HG03342 (cell line): ENCODE measurements around the gene DCAF6.
"Not testable (repeated sequence)": the region's sequence is repeated elsewhere in the genome, so short reads cannot be mapped to it uniquely, and the experiment has no call there.

Experiments
- ATAC-seq: cut with Tn5 transposase; IDR thresholded peaks from one replicate; pipeline ENCODE4 v1.9.1; 2021; ENCODE audit warnings: mild to moderate bottlenecking, moderate library complexity; ENCODE audit not compliant: unreplicated experiment

DCAF6 gene

GRCh38 chr1:167936068-167936929, at the start of gene DCAF6:
DCAF6 (plus strand) TSS chr1:167936683; CDS start chr1:167936912, 229 bp downstream.
- peak; percentile 66 for ATAC-seq

GRCh38 chr1:167887187-167887586, 49.3 kb upstream of the DCAF6 start:
- not testable (repeated sequence) for ATAC-seq

- no peak for ATAC-seq
Measured at GRCh38 chr1:167890400-167890799, 46.1 kb upstream of the DCAF6 start.

GRCh38 chr1:167893798-167894197, 42.7 kb upstream of the DCAF6 start:
- no peak for ATAC-seq

- ATAC-seq = peak; percentile 16
Measured at GRCh38 chr1:167898578-167899222, 37.8 kb upstream of the DCAF6 start.

GRCh38 chr1:167899253-167899681, 37.2 kb upstream of the DCAF6 start:
- ATAC-seq = peak; percentile 80

GRCh38 chr1:167900907-167901306, 35.6 kb upstream of the DCAF6 start:
- ATAC-seq = no peak

GRCh38 chr1:167904652-167905130, 31.8 kb upstream of the DCAF6 start:
- no peak for ATAC-seq

- no peak for ATAC-seq
Measured at GRCh38 chr1:167905182-167905581, 31.3 kb upstream of the DCAF6 start.

GRCh38 chr1:167905671-167906070, 30.8 kb upstream of the DCAF6 start:
- ATAC-seq = no peak

- ATAC-seq = peak; percentile 58
Measured at GRCh38 chr1:167909691-167910180, 26.7 kb upstream of the DCAF6 start.

- ATAC-seq = no peak
Measured at GRCh38 chr1:167910530-167910929, 26.0 kb upstream of the DCAF6 start.

- no peak for ATAC-seq
Measured at GRCh38 chr1:167911413-167911812, 25.1 kb upstream of the DCAF6 start.

- ATAC-seq = no peak
Measured at GRCh38 chr1:167912294-167912693, 24.2 kb upstream of the DCAF6 start.

- no peak for ATAC-seq
Measured at GRCh38 chr1:167913895-167914496, 22.5 kb upstream of the DCAF6 start, which contains the start of gene ADCY10. ADCY10 (minus strand) TSS chr1:167914134; CDS start chr1:167905140, 8,994 bp downstream.

- ATAC-seq = no peak
Measured at GRCh38 chr1:167915569-167915968, 20.9 kb upstream of the DCAF6 start.

- no peak for ATAC-seq
Measured at GRCh38 chr1:167916766-167917511, 19.5 kb upstream of the DCAF6 start.

GRCh38 chr1:167922023-167922422, 14.5 kb upstream of the DCAF6 start:
- no peak for ATAC-seq

- ATAC-seq = no peak
Measured at GRCh38 chr1:167922611-167923074, 13.8 kb upstream of the DCAF6 start.

- ATAC-seq = no peak
Measured at GRCh38 chr1:167923324-167924056, 13.0 kb upstream of the DCAF6 start.
